Nephron (organoid): Measurements from ENCODE around the gene TRPV2.

Experiments used
- H3K27ac Mint-ChIP-seq, 3 experiments: 2 replicates each; pipeline ENCODE4 v1.8.0; 2020; ENCODE audit warnings: mixed read lengths in 3 of 3, mild to moderate bottlenecking in 2 of 3, moderate library complexity in 1 of 3
- H3K27me3 Mint-ChIP-seq: 2 replicates; pipeline ENCODE4 v1.8.0; 2021; ENCODE audit warnings: low read depth, mild to moderate bottlenecking, moderate library complexity, mixed read lengths
- H3K36me3 Mint-ChIP-seq: 2 replicates; pipeline ENCODE4 v1.8.0; 2020; ENCODE audit warnings: low read depth, mixed read lengths
- H3K4me1 Mint-ChIP-seq: 2 replicates; pipeline ENCODE4 v1.8.0; 2020; ENCODE audit warnings: mixed read lengths
- H3K4me3 Mint-ChIP-seq, 3 experiments: 2 replicates each; pipeline ENCODE4 v1.8.0; 2020; ENCODE audit warnings: mild to moderate bottlenecking in 3 of 3, mixed read lengths in 3 of 3, moderate library complexity in 2 of 3
- H3K9me3 Mint-ChIP-seq: 2 replicates; pipeline ENCODE4 v1.8.0; 2020; ENCODE audit warnings: mixed read lengths
- CTCF ChIP-seq, 3 experiments: fragments of 200-600 bp; sonication (generic); IDR thresholded peaks; one replicate each; pipeline ENCODE4 v1.5.0; 2021; ENCODE audit warnings: antibody characterized with exemption in 3 of 3; ENCODE audit not compliant: unreplicated experiment in 3 of 3

Gene TRPV2

GRCh38 chr17:16442141-16442540, 26.8 kb downstream of the TRPV2 start:
- Mint-ChIP-seq H3K27ac (peak overlapping the region; percentile 53 to 77 (median 61)), H3K4me3 (peak overlapping the region; percentile 88 to 99 (median 99))

GRCh38 chr17:16442594-16443510, 27.5 kb downstream of the TRPV2 start:
- H3K9me3 Mint-ChIP-seq: no peaks in the 10 kb centered on the region
- peaks cover 54% of the 10 kb centered on the region for H3K36me3 Mint-ChIP-seq
- TF ChIP-seq CTCF (IDR thresholded peaks at IDR 0.05; ENCODE audit: unreplicated experiment in 3 of 3): no peak
- H3K27me3 Mint-ChIP-seq: no peaks in the 10 kb centered on the region
- H3K4me3 Mint-ChIP-seq: peak overlapping the region; percentile 88 to 99 (median 99)
- H3K27ac Mint-ChIP-seq: peak overlapping the region; percentile 53 to 77 (median 61)
- H3K4me1 Mint-ChIP-seq: peaks cover 57% of the 10 kb centered on the region

More at GRCh38 chr17:16442141-16442540, 26.8 kb downstream of the TRPV2 start:
- no peak for TF ChIP-seq CTCF (IDR thresholded peaks at IDR 0.05; ENCODE audit: unreplicated experiment in 3 of 3)
- Mint-ChIP-seq H3K36me3 (peaks cover 50% of the 10 kb centered on the region), H3K4me1 (peaks cover 57% of the 10 kb centered on the region), H3K9me3 (no peaks in the 10 kb centered on the region), H3K27me3 (no peaks in the 10 kb centered on the region)

GRCh38 chr17:16443511-16444257, 28.3 kb downstream of the TRPV2 start:
- H3K27me3 Mint-ChIP-seq: no peaks in the 10 kb centered on the region
- H3K36me3 Mint-ChIP-seq: peaks cover 62% of the 10 kb centered on the region
- peak overlapping the region; percentile 29 to 51 (median 50) for H3K27ac Mint-ChIP-seq
- H3K4me1 Mint-ChIP-seq: peaks cover 52% of the 10 kb centered on the region
- H3K4me3 Mint-ChIP-seq: peak overlapping the region in 1 of 3 experiments; percentile 30
- no peak for TF ChIP-seq CTCF (IDR thresholded peaks at IDR 0.05; ENCODE audit: unreplicated experiment in 3 of 3)
- H3K9me3 Mint-ChIP-seq: no peaks in the 10 kb centered on the region

GRCh38 chr17:16444258-16444886, 29.0 kb downstream of the TRPV2 start:
- peaks cover 47% of the 10 kb centered on the region for H3K4me1 Mint-ChIP-seq
- peak overlapping the region in 1 of 3 experiments; percentile 30 for H3K4me3 Mint-ChIP-seq
- no peaks in the 10 kb centered on the region for H3K9me3 Mint-ChIP-seq
- peak overlapping the region; percentile 29 to 51 (median 50) for H3K27ac Mint-ChIP-seq
- H3K36me3 Mint-ChIP-seq: peaks cover 60% of the 10 kb centered on the region
- no peaks in the 10 kb centered on the region for H3K27me3 Mint-ChIP-seq
- TF ChIP-seq CTCF (IDR thresholded peaks at IDR 0.05; ENCODE audit: unreplicated experiment in 3 of 3): no peak

GRCh38 chr17:16446338-16446983, 31.1 kb downstream of the TRPV2 start:
- H3K36me3 Mint-ChIP-seq: peaks cover 50% of the 10 kb centered on the region
- no peaks in the 10 kb centered on the region for H3K27me3 Mint-ChIP-seq
- no peak for TF ChIP-seq CTCF (IDR thresholded peaks at IDR 0.05; ENCODE audit: unreplicated experiment in 3 of 3)
- no peak overlapping the region for H3K4me3 Mint-ChIP-seq
- peak overlapping the region in 2 of 3 experiments; percentile 38 to 51 for H3K27ac Mint-ChIP-seq
- H3K4me1 Mint-ChIP-seq: peaks cover 31% of the 10 kb centered on the region
- no peaks in the 10 kb centered on the region for H3K9me3 Mint-ChIP-seq
